OCI-LY1 (cell line): ENCODE data around the gene KRT16.

Experiments used
- CTCF ChIP-seq: fragments of 200-600 bp; sonication (generic), shearing (Covaris generic); IDR thresholded peaks from 2 replicates; pipeline ENCODE4 v1.5.1; 2017; ENCODE audit warnings: mild to moderate bottlenecking, antibody characterized with exemption, low read length, moderate library complexity, mixed read lengths
- EZH2 ChIP-seq: fragments of 200-600 bp; sonication (generic), shearing (Covaris generic); IDR thresholded peaks from 2 replicates; pipeline ENCODE4 v1.8.0; 2017; ENCODE audit warnings: borderline replicate concordance, mixed run types, mild to moderate bottlenecking, antibody characterized with exemption, low read length, moderate library complexity, mixed read lengths

DNA sequence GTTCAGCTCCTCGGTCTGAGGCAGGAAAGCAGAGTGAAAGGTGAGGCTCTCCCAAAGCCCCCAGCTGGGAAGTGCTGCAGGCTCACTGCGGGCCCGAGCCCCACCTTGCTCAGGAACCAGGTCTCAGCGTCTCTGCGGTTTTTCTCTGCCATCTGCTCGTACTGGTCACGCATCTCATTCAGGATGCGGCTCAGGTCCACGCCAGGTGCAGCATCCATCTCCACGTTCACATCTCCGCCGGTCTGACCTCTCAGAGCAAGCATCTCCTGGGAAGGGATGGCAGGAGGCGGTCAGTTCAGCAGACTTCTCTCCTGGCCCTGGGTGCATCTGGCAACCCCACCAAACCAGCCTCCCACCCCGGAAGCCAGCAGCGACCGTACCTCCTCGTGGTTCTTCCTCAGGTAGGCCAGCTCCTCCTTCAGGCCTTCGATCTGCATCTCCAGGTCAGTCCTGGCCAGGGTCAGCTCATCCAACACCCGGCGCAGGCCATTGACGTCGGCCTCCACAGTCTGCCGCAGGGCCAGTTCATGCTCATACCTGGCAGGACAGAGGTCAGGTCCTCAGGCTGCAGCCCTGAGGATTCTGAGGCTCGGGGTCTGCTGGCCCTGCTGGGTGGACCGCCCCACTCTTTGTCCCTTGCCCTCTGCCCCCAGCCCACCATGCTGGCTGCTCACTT lies 1.5 kb downstream of the KRT16 start:
- no peak for TF ChIP-seq CTCF
- TF ChIP-seq EZH2, result no peak
